K562 (cell line): ENCODE measurements around the gene PDZK1IP1. TPM values are rescaled to one million over a fixed set of nuclear protein-coding genes. Genes with fewer than 3 reads are reported as not detected.

ENCODE experiments used
- ATAC-seq: fragments of 200-7000 bp; cut with Tn5 transposase; 3 replicates; pipeline ENCODE4 v1.9.1; 2020; ENCODE audit warnings: moderate library complexity
- BruUV-seq: library from RNA; stranded (reverse); fragments of 400-500 nt; replicated peaks from 2 replicates; lab custom pipeline; 2021; lab: Mats Ljungman, UMichigan
- CTCF ChIA-PET: fragments of 300-600 bp; formaldehyde crosslinking; extraction: SDS; loops from one replicate; lab custom pipeline; 2021; ENCODE audit warnings: low intra/inter-chr PET ratio; lab: Yijun Ruan, JAX
- POLR2A ChIA-PET: fragments of 300-600, 350-650 bp; sonication (Branson Sonifier 250); formaldehyde crosslinking; extraction: SDS; loops from one replicate; lab custom pipeline; 2021; ENCODE audit warnings: antibody characterized with exemption, inconsistent platforms; lab: Yijun Ruan, JAX
- DNase-seq, 4 experiments: peaks; one replicate each; pipeline versions ENCODE4 v3.0.0 to v3.0.0-alpha.2; 2011 to 2018; ENCODE audit warnings: low spot score in 3 of 4, mixed read lengths in 3 of 4; ENCODE audit errors: extremely low read depth in 1 of 4
- FAIRE-seq: peaks from 2 replicates; lab custom pipeline; 2011; peaks lifted over from hg19 to GRCh38; lab: Jason Lieb, UNC
- H2AFZ ChIP-seq: 2 replicates; pipeline ENCODE4 v1.6.0; 2011; ENCODE audit warnings: low read depth, low read length, control low read depth, inconsistent platforms
- H3K27ac ChIP-seq: fragments of 200-600 bp; 3 replicates; pipeline ENCODE4 v1.8.0; 2011; ENCODE audit warnings: low read depth, mild to moderate bottlenecking, control low read depth, inconsistent platforms, low read length, moderate library complexity, mixed read lengths; ENCODE audit errors: extremely low read depth
- H3K27me3 ChIP-seq, 2 experiments: fragments of 300-600 bp in 1 of 2; 2 replicates in 1 of 2; 3 replicates in 1 of 2; pipeline versions ENCODE4 v1.6.0 to v1.8.0; 2011; ENCODE audit warnings: inconsistent platforms in 2 of 2, low read length in 2 of 2, mild to moderate bottlenecking in 1 of 2, mixed read lengths in 1 of 2, moderate library complexity in 1 of 2; ENCODE audit not compliant: control insufficient read depth in 2 of 2, insufficient read depth in 2 of 2
- H3K36me3 ChIP-seq: fragments of 300-600 bp; 3 replicates; pipeline ENCODE4 v1.8.0; 2011; ENCODE audit warnings: mild to moderate bottlenecking, low read length, inconsistent platforms; ENCODE audit not compliant: control insufficient read depth, insufficient read depth
- H3K4me1 ChIP-seq, 2 experiments: fragments of 200-600 bp in 1 of 2; replicated peaks in 1 of 2; 2 replicates in 1 of 2; 3 replicates in 1 of 2; pipeline versions ENCODE4 v1.5.1 to v1.8.0; 2011; ENCODE audit warnings: inconsistent platforms in 2 of 2, low read length in 2 of 2, mild to moderate bottlenecking in 1 of 2, mixed read lengths in 1 of 2, moderate library complexity in 1 of 2; ENCODE audit not compliant: control insufficient read depth in 2 of 2, insufficient read depth in 2 of 2
- H3K4me2 ChIP-seq: 2 replicates; pipeline ENCODE4 v1.6.1; 2011; ENCODE audit warnings: low read length, control low read depth, inconsistent platforms, mixed read lengths; ENCODE audit not compliant: insufficient read depth
- H3K4me3 ChIP-seq: fragments of 200-600 bp; sonication (generic), shearing (Covaris generic); 2 replicates; pipeline ENCODE4 v1.5.1; 2016; ENCODE audit warnings: control low read depth, inconsistent platforms
- H3K79me2 ChIP-seq: fragments of 200-600 bp; 3 replicates; pipeline ENCODE4 v1.8.0; 2011; ENCODE audit warnings: low read length, inconsistent platforms; ENCODE audit not compliant: control insufficient read depth, insufficient read depth
- H3K9ac ChIP-seq, 2 experiments: 2 replicates each; pipeline versions ENCODE4 v1.6.0 to v1.6.1; 2011; ENCODE audit warnings: low read depth in 2 of 2, low read length in 2 of 2, control low read depth in 1 of 2, inconsistent platforms in 1 of 2, mild to moderate bottlenecking in 1 of 2, mixed read lengths in 1 of 2; ENCODE audit not compliant: insufficient read depth in 1 of 2
- H3K9me1 ChIP-seq: one replicate; pipeline ENCODE4 v1.6.0; 2011; ENCODE audit warnings: inconsistent platforms, mild to moderate bottlenecking, low read length, moderate library complexity; ENCODE audit not compliant: control insufficient read depth, insufficient read depth
- H3K9me3 ChIP-seq: replicated peaks from 2 replicates; pipeline ENCODE4 v1.5.1; 2011; ENCODE audit warnings: low read depth, low read length, inconsistent platforms; ENCODE audit not compliant: control insufficient read depth, insufficient read depth
- H4K20me1 ChIP-seq: replicated peaks from 2 replicates; pipeline ENCODE4 v1.6.1; 2011; ENCODE audit warnings: low read length, inconsistent platforms, mixed read lengths; ENCODE audit not compliant: control insufficient read depth, insufficient read depth
- CBFA2T2 ChIP-seq: fragments of 450-650 bp; conservative IDR thresholded peaks from 2 replicates; pipeline ENCODE4 v1.6.1; 2017; ENCODE audit warnings: mild to moderate bottlenecking
- CREM ChIP-seq: IDR thresholded peaks from 2 replicates; pipeline ENCODE4 v1.6.1; 2014; ENCODE audit warnings: antibody characterized with exemption, low read depth
- ETV5 ChIP-seq: sonication (generic); formaldehyde crosslinking; IDR thresholded peaks from 2 replicates; pipeline ENCODE4 v1.4.0; 2020; ENCODE audit warnings: low read depth, mild to moderate bottlenecking, missing genetic modification reagents
- KHSRP ChIP-seq: fragments of 450-650 bp; IDR thresholded peaks from 2 replicates; pipeline ENCODE4 v1.6.1; 2017
- MEIS2 ChIP-seq: fragments of 450-650 bp; IDR thresholded peaks from 2 replicates; pipeline ENCODE4 v1.6.1; 2014; ENCODE audit warnings: mild to moderate bottlenecking; ENCODE audit not compliant: partially characterized antibody
- NUFIP1 ChIP-seq: fragments of 450-650 bp; IDR thresholded peaks from 2 replicates; pipeline ENCODE4 v1.6.1; 2018; ENCODE audit not compliant: partially characterized antibody
- ZNF224 ChIP-seq: sonication (generic); formaldehyde crosslinking; IDR thresholded peaks from 2 replicates; pipeline ENCODE4 v1.8.0; 2022; ENCODE audit warnings: mild to moderate bottlenecking, missing genetic modification reagents
- WGBS: fragments of 100-300 bp; shearing (Covaris generic); methylation state at CpG from one replicate; pipeline ENCODE4 v1.1.6; 2016; ENCODE audit warnings: low coverage, mixed read lengths; ENCODE audit not compliant: insufficient coverage; ENCODE audit errors: missing lambda C conversion rate; 5-methylcytosine and 5-hydroxymethylcytosine counted together
- in situ Hi-C: fragments of 300-500 bp; cut with MboI; formaldehyde crosslinking; loops from 4 replicates; pipeline ENCODE4 v1.15.0; 2018; ENCODE audit warnings: inconsistent platforms, mixed read lengths
- intact Hi-C: fragments of 100-400 bp; cut with micrococcal nuclease; formaldehyde crosslinking; loops from 2 replicates; pipeline ENCODE4 v1.14.2; 2022
- polyA plus RNA-seq, 8 experiments: library from polyadenylated mRNA; depleted of rRNA in 4 of 8; stranded (reverse) in 5 of 8; unstranded in 3 of 8; fragments of >200 nt; fragmentation: Nextera tagmentation in 2 of 8; fragmentation: Illumina TruSeq in 1 of 8; extraction: Ambion mirVana in 2 of 8; extraction: Trizol in 1 of 8; gene quantifications; 2 replicates each; pipeline versions ENCODE4 v1.2.1 to v1.2.3, GENCODE V29; 2011 to 2014; ENCODE audit warnings: inconsistent platforms in 1 of 8, missing spikeins in 1 of 8
- total RNA-seq, 7 experiments: library from RNA; depleted of rRNA in 6 of 7; stranded (reverse); fragments of >200 nt in 6 of 7; fragmentation: Illumina TruSeq in 2 of 7; extraction: Trizol in 2 of 7; gene quantifications; 2 replicates each; pipeline versions ENCODE4 v1.2.1 to v1.2.3, GENCODE V29; 2011 to 2021; ENCODE audit warnings: low replicate concordance in 1 of 7
- TF ChIP-seq, protein P1 (sequence below), 3 experiments: IDR thresholded peaks in 2 of 3; conservative IDR thresholded peaks in 1 of 3; 2 replicates each; pipeline ENCODE4 v1.5.1; 2011 to 2012; ENCODE audit warnings: low read length in 3 of 3, mild to moderate bottlenecking in 3 of 3, control low read depth in 2 of 3, improper control_type of control experiment in 1 of 3, inconsistent platforms in 1 of 3, low read depth in 1 of 3, mixed read lengths in 1 of 3, moderate library complexity in 1 of 3; ENCODE audit not compliant: insufficient read depth in 2 of 3
- TF ChIP-seq, protein P2 (sequence below): fragments of 450-650 bp; formaldehyde crosslinking; IDR thresholded peaks from 2 replicates; pipeline ENCODE4 v1.4.0; 2020; ENCODE audit warnings: mild to moderate bottlenecking, mixed read lengths

PDZK1IP1 gene
- total and polyA plus RNA-seq, 9 of the 15 experiments (the other 6 are each of a cell fraction or from before 2014, with no cell fraction given): 0.17 to 0.68 (median 0.53) TPM; not detected in 2

DNA sequence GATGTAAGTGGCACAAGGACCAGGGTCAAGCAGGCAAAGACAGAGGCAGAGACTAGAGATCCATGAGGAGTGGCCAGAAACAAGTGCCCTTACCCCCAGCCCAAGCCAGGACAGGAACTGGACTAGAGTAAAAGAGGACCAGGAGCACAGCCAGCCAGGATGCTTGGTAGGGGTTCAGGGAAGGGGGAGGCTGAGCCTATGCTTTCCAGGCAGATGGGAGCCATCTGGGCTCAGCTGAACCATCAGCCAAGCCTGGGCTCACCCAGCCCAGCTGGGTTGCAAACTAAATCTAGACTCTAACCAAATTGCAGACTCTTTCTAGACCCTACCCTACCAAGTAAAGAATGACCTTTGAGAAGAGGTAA lies 15.2 kb downstream of the PDZK1IP1 start:
- H3K27me3 ChIP-seq: peaks cover 4 to 5% of the 10 kb centered on the region in 2 experiments; a peak in 4 of 5 replicates
- ATAC-seq: no peak
- CTCF ChIA-PET: interaction anchor here (0.9 kb wide), 1 partner anchor 88 kb away, joined by 3 read pairs; no protein-coding TSS in a partner anchor
- TF ChIP-seq ETV5 (CRISPR knock-in tag): no peak
- TF ChIP-seq, protein P1, sequence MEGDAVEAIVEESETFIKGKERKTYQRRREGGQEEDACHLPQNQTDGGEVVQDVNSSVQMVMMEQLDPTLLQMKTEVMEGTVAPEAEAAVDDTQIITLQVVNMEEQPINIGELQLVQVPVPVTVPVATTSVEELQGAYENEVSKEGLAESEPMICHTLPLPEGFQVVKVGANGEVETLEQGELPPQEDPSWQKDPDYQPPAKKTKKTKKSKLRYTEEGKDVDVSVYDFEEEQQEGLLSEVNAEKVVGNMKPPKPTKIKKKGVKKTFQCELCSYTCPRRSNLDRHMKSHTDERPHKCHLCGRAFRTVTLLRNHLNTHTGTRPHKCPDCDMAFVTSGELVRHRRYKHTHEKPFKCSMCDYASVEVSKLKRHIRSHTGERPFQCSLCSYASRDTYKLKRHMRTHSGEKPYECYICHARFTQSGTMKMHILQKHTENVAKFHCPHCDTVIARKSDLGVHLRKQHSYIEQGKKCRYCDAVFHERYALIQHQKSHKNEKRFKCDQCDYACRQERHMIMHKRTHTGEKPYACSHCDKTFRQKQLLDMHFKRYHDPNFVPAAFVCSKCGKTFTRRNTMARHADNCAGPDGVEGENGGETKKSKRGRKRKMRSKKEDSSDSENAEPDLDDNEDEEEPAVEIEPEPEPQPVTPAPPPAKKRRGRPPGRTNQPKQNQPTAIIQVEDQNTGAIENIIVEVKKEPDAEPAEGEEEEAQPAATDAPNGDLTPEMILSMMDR (IDR thresholded peaks at IDR 0.05 in 2 of 3, conservative IDR thresholded peaks at IDR 0.05 in 1 of 3; ENCODE audit: insufficient read depth in 2 of 3, low read depth in 1 of 3, low read length in 3 of 3): 0 out of 6 replicates have a peak, but pooled peaks of 1 of the 3 experiments have one; percentile 0
- TF ChIP-seq, all 486 proteins: peak for 1
- H3K4me3 ChIP-seq: no peak overlapping the region
- H2AFZ ChIP-seq: no peak overlapping the region
- H3K9me1 ChIP-seq: no peaks in the 10 kb centered on the region
- no peaks in the 10 kb centered on the region for H3K36me3 ChIP-seq
- H3K4me2 ChIP-seq: no peak overlapping the region
- no peak overlapping the region for H3K9ac ChIP-seq
- intact Hi-C loops: loop anchor here (5.0 to 10.0 kb wide), 4 partner anchors 70 to 538 kb away; no protein-coding TSS in a partner anchor
- no peaks in the 10 kb centered on the region for H4K20me1 ChIP-seq
- H3K27ac ChIP-seq: no peak overlapping the region
- POLR2A ChIA-PET: no interaction called here
- FAIRE-seq (no peak), DNase-seq (no peak)
- in situ Hi-C loops: loop anchor here (10.0 kb wide), 1 partner anchor 250 kb away; no protein-coding TSS in a partner anchor
- no TSS peak for BruUV-seq
- H3K79me2 ChIP-seq: peaks cover 3% of the 10 kb centered on the region; the same call in 1 of the 3 replicates
- H3K9me3 ChIP-seq: no peaks in the 10 kb centered on the region
- peaks cover 8 to 10% of the 10 kb centered on the region in 2 experiments for H3K4me1 ChIP-seq

DNA sequence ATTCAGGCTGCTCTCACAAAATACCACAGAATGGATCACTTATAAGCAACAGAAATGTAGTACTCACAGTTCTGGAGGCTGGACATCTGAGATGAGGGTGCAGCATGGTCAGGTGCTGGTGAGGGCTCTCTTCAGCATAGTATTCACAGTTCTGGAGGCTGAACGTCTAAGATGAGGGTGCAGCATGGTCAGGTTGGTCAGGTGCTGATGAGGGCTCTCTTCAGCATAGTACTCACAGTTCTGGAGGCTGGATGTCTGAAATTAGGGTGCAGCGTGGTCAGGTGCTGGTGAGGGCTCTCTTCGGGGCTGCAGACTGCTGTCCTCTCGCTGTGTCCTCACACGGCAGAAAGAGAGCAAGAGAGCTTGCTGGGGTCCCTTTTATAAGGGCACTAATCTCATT lies 17.1 kb downstream of the PDZK1IP1 start:
- Histone ChIP-seq H3K79me2 (no peaks in the 10 kb centered on the region), H3K36me3 (no peaks in the 10 kb centered on the region), H3K9ac (no peak overlapping the region), H3K9me1 (no peaks in the 10 kb centered on the region), H3K27ac (no peak overlapping the region), H2AFZ (no peak overlapping the region), H3K4me2 (no peak overlapping the region), H3K27me3 (peaks cover 4 to 5% of the 10 kb centered on the region in 2 experiments; a peak in 4 of 5 replicates), H3K4me1 (no peaks in the 10 kb centered on the region; a peak in 2 of 5 replicates), H3K4me3 (no peak overlapping the region), H4K20me1 (no peaks in the 10 kb centered on the region), H3K9me3 (no peaks in the 10 kb centered on the region)
- in situ Hi-C loops (loop anchor here (10.0 kb wide), 1 partner anchor 252 kb away; no protein-coding TSS in a partner anchor), intact Hi-C loops (loop anchor here (10.0 kb wide), 1 partner anchor 68 kb away; no protein-coding TSS in a partner anchor)
- CTCF ChIA-PET: no interaction called here
- DNase-seq: no peak
- no peak for ATAC-seq
- BruUV-seq: no TSS peak
- POLR2A ChIA-PET: no interaction called here
- 2% methylated on average over 5 of the region's 5 CpGs for WGBS
- FAIRE-seq: no peak
- TF ChIP-seq CBFA2T2 (no peak), CREM (no peak), MEIS2 (no peak), ZNF224 (no peak), NUFIP1 (no peak), KHSRP (no peak)
- TF ChIP-seq, protein P2, sequence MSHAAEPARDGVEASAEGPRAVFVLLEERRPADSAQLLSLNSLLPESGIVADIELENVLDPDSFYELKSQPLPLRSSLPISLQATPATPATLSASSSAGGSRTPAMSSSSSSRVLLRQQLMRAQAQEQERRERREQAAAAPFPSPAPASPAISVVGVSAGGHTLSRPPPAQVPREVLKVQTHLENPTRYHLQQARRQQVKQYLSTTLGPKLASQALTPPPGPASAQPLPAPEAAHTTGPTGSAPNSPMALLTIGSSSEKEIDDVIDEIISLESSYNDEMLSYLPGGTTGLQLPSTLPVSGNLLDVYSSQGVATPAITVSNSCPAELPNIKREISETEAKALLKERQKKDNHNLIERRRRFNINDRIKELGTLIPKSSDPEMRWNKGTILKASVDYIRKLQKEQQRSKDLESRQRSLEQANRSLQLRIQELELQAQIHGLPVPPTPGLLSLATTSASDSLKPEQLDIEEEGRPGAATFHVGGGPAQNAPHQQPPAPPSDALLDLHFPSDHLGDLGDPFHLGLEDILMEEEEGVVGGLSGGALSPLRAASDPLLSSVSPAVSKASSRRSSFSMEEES (CRISPR knock-in tag): no peak
- TF ChIP-seq, protein P1 (IDR thresholded peaks at IDR 0.05 in 2 of 3, conservative IDR thresholded peaks at IDR 0.05 in 1 of 3; ENCODE audit: insufficient read depth in 2 of 3, low read depth in 1 of 3, low read length in 3 of 3): no peak
